ENCODE results near the gene LRRC4C. TPM values are rescaled to one million over a fixed set of nuclear protein-coding genes. Genes with fewer than 3 reads are reported as not detected.

LRRC4C gene
- total and polyA plus RNA-seq, 2 experiments from 2014 or later = 0.35 to 1.1 TPM

GRCh38 chr11:40388097-40388818 lies 1071.2 kb downstream of the LRRC4C start:
- Histone ChIP-seq H3F3A (replicated peaks; ENCODE audit: low read depth) (no peaks in the 10 kb centered on the region), H3K4me2 (no peak overlapping the region), H3K4me1 (ENCODE audit: insufficient read depth) (no peaks in the 10 kb centered on the region), H3K79me2 (replicated peaks; ENCODE audit: insufficient read depth) (no peaks in the 10 kb centered on the region), H3K9me2 (ENCODE audit: insufficient read depth) (no peaks in the 10 kb centered on the region), H3K36me3 (ENCODE audit: insufficient read depth) (no peaks in the 10 kb centered on the region), H3K27ac (ENCODE audit: low read depth) (no peak overlapping the region), H4K20me1 (replicated peaks; ENCODE audit: insufficient read depth) (no peaks in the 10 kb centered on the region), H3K27me3 (ENCODE audit: insufficient read depth) (no peaks in the 10 kb centered on the region), H2AFZ (no peak overlapping the region), H3K4me3 (no peak overlapping the region)
- H3K27me3 Mint-ChIP-seq (ENCODE audit: insufficient read depth, low read depth, poor library complexity) = no peaks in the 10 kb centered on the region
- H3K27ac Mint-ChIP-seq = no peak overlapping the region
- ATAC-seq (no peak), DNase-seq (ENCODE audit: low spot score) (no peak)
- no peaks in the 10 kb centered on the region for H3K36me3 Mint-ChIP-seq (ENCODE audit: low read depth)
- no peak overlapping the region for H3K4me3 Mint-ChIP-seq
- TF ChIP-seq STAT1 (IDR thresholded peaks at IDR 0.05; ENCODE audit: unreplicated experiment) (no peak), REST (IDR thresholded peaks at IDR 0.05; ENCODE audit: unreplicated experiment) (no peak), CTCF (conservative IDR thresholded peaks at IDR 0.05; ENCODE audit: low read depth in 2 of 2) (no peak), ZNF331 (CRISPR knock-in tag; IDR thresholded peaks at IDR 0.05; ENCODE audit: low read depth) (no peak)
- no peaks in the 10 kb centered on the region for H3K4me1 Mint-ChIP-seq
- no peaks in the 10 kb centered on the region for H3K9me3 Mint-ChIP-seq

- H4K20me1 ChIP-seq (replicated peaks; ENCODE audit: insufficient read depth) = no peaks in the 10 kb centered on the region
- H3K36me3 Mint-ChIP-seq (ENCODE audit: low read depth) = no peaks in the 10 kb centered on the region
- H3K4me3 Mint-ChIP-seq = no peak overlapping the region
- H2AFZ ChIP-seq = no peak overlapping the region
- ATAC-seq (no peak), DNase-seq (ENCODE audit: low spot score) (no peak)
- H3K27me3 Mint-ChIP-seq (ENCODE audit: insufficient read depth, low read depth, poor library complexity) = no peaks in the 10 kb centered on the region
- no peaks in the 10 kb centered on the region for H3K36me3 ChIP-seq (ENCODE audit: insufficient read depth)
- no peaks in the 10 kb centered on the region for H3K27me3 ChIP-seq (ENCODE audit: insufficient read depth)
- H3K9me2 ChIP-seq (ENCODE audit: insufficient read depth) = no peaks in the 10 kb centered on the region
- no peaks in the 10 kb centered on the region for H3F3A ChIP-seq (replicated peaks; ENCODE audit: low read depth)
- H3K4me1 ChIP-seq (ENCODE audit: insufficient read depth) = no peaks in the 10 kb centered on the region
- H3K4me2 ChIP-seq = no peak overlapping the region
- H3K4me3 ChIP-seq = no peak overlapping the region
- H3K9me3 Mint-ChIP-seq = no peaks in the 10 kb centered on the region
- H3K79me2 ChIP-seq (replicated peaks; ENCODE audit: insufficient read depth) = no peaks in the 10 kb centered on the region
- no peaks in the 10 kb centered on the region for H3K4me1 Mint-ChIP-seq
- H3K27ac ChIP-seq (ENCODE audit: low read depth) = no peak overlapping the region
- no peak overlapping the region for H3K27ac Mint-ChIP-seq
- TF ChIP-seq REST (IDR thresholded peaks at IDR 0.05; ENCODE audit: unreplicated experiment) = no peak
- no peak for TF ChIP-seq ZNF331 (CRISPR knock-in tag; IDR thresholded peaks at IDR 0.05; ENCODE audit: low read depth)
- TF ChIP-seq NANOG (IDR thresholded peaks at IDR 0.05; ENCODE audit: borderline replicate concordance) = no peak
- no peak for TF ChIP-seq CTCF (conservative IDR thresholded peaks at IDR 0.05; ENCODE audit: low read depth in 2 of 2)
- no peak for TF ChIP-seq STAT1 (IDR thresholded peaks at IDR 0.05; ENCODE audit: unreplicated experiment)
- TF ChIP-seq JUNB (IDR thresholded peaks at IDR 0.05; ENCODE audit: unreplicated experiment) = no peak
- TF ChIP-seq EZH2phosphoT487 (IDR thresholded peaks at IDR 0.05; ENCODE audit: unreplicated experiment) = no peak
- TF ChIP-seq ZNF114 (CRISPR knock-in tag; IDR thresholded peaks at IDR 0.05) = no peak
These were observed 1072.0 kb downstream of the LRRC4C start for GRCh38 chr11:40387240-40387980.

Data from GM23338 (cell line).